ENCODE results near the gene RHOT2. TPM values are rescaled to one million over a fixed set of nuclear protein-coding genes. Genes with fewer than 3 reads are reported as not detected.
"Not testable (repeated sequence)": the region's sequence is repeated elsewhere in the genome, so short reads cannot be mapped to it uniquely, and the experiment has no call there.

RHOT2 gene
- total and polyA plus RNA-seq, 3 donors from 2014 or later: 77.7 to 176 (median 157) TPM

DNA sequence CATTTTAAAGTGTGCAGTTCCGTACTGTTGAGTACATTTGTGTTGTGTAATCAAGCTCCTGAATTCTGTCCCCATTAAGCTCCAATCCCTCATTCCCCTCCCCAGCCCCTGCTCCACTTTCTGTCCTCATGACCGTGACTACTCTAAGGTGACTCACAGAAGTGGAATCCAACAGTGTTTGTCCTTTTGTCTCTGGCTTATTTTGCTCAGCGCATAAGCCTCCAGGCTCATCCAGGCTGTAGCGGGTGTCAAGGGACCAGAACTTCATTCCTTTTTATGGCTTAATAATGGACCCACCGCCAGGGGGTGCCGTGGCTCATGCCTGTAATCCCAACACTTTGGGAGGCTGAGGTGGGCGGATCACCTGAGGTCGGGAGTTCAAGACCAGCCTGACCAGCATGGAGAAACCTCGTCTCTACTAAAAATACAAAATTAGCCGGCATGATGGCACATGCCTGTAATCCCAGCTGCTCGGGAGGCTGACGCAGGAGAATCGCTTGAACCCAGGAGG lies 44.9 kb downstream of the RHOT2 start:
- 45 to 58% methylated on average over 6 to 13 of the region's 13 CpGs for WGBS, 2 donors
- DNase-seq; intact Hi-C loops (cut with DNase I; ENCODE audit: low total_unique reads); H3K9me3 ChIP-seq; H3K4me3 ChIP-seq; H3K36me3 ChIP-seq (ENCODE audit: low read depth, missing control alignments); H3K27ac ChIP-seq; H3K27me3 ChIP-seq: not testable (repeated sequence)
- TF ChIP-seq, protein P1, sequence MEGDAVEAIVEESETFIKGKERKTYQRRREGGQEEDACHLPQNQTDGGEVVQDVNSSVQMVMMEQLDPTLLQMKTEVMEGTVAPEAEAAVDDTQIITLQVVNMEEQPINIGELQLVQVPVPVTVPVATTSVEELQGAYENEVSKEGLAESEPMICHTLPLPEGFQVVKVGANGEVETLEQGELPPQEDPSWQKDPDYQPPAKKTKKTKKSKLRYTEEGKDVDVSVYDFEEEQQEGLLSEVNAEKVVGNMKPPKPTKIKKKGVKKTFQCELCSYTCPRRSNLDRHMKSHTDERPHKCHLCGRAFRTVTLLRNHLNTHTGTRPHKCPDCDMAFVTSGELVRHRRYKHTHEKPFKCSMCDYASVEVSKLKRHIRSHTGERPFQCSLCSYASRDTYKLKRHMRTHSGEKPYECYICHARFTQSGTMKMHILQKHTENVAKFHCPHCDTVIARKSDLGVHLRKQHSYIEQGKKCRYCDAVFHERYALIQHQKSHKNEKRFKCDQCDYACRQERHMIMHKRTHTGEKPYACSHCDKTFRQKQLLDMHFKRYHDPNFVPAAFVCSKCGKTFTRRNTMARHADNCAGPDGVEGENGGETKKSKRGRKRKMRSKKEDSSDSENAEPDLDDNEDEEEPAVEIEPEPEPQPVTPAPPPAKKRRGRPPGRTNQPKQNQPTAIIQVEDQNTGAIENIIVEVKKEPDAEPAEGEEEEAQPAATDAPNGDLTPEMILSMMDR (IDR thresholded peaks at IDR 0.05): peak; percentile 7 to 27 (median 18)
- H3K4me1 ChIP-seq: peaks cover 22% of the 10 kb centered on the region

DNA sequence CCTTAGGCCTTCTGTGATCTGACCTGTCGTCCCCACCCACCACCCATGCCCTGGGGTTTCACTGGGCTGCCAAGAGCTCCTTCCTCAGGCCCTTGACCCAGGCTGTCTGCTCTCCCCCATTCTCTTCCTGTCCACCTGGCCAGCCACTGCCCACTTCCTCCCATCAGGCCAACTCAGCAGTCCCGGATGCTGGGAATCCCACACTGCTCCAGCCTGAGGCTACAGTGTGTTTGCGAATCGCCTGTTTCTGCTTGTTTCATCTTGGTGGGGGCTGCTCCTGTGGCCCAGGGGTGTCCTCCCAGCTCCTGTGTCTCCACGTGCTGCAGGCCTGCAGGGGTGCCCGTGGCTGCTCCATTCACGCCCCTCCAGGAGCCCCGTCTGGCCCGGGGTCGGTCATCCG lies 46.1 kb downstream of the RHOT2 start:
- H3K27me3 ChIP-seq: no peaks in the 10 kb centered on the region
- peaks cover 22% of the 10 kb centered on the region for H3K4me1 ChIP-seq
- H3K27ac ChIP-seq: no peak overlapping the region
- H3K36me3 ChIP-seq (ENCODE audit: low read depth, missing control alignments): no peaks in the 10 kb centered on the region
- intact Hi-C loops (cut with DNase I; ENCODE audit: low total_unique reads): no loop called here
- no peak overlapping the region for H3K4me3 ChIP-seq
- TF ChIP-seq POLR2A (IDR thresholded peaks at IDR 0.05): no peak
- TF ChIP-seq, protein P1 (IDR thresholded peaks at IDR 0.05): no peak
- no peaks in the 10 kb centered on the region for H3K9me3 ChIP-seq
- DNase-seq: no peak
- 41 to 68% methylated on average over 4 to 11 of the region's 11 CpGs for WGBS, 2 donors

DNA sequence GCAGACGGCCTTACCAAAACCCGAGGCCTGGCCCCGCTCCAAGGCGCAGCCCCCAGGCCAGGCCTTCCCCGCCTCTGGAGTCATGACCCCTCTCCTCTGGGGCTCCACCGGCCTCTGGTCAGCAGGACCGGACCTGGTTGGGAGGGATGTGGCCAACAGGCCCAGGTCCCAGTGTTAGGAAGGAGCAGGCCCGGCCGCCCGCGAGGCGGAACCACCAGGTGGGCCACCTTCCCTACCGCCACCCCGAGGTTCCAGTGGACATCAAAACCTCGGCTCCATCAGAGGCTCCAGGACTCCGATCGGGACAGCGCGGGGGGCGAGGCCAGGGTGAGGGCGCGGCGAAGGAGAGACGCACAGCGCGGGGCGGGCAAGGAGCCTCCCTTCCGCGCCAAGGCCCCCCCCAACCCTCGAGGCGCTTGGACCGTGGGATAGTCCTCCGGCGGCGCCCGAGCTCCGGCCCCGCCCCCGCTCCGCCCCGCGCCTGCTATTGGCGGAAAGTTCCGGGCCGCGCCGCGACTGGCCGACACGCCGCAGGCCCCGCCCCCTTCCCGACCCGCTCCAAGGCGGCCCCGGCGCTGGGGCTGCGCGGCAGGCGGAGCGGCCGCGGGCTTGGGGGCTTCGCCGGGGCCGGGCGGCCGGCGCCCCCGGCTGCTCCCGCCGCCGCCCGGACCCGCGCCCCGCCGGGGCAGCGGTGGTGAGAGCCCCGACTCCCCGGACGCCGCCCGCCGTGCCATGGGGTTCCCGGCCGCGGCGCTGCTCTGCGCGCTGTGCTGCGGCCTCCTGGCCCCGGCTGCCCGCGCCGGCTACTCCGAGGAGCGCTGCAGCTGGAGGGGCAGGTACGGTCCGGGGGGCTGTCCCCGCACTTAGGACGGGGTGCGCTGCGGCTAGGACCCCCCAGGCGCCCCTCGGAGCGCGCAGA lies 46.9 kb downstream of the RHOT2 start, which contains the start of gene METRN:
TSS of gene METRN (plus strand) at position 561 of the 919 bp plus-strand sequence. CDS start at position 733, 172 bp downstream.
- Histone ChIP-seq H3K4me3 (peak within 1 kb of the TSS; percentile 53 to 61), H3K36me3 (ENCODE audit: low read depth, missing control alignments) (no peaks in the 10 kb centered on the region), H3K4me1 (peaks cover 22% of the 10 kb centered on the region), H3K27me3 (no peaks in the 10 kb centered on the region), H3K9me3 (no peaks in the 10 kb centered on the region), H3K27ac (no peak within 1 kb of the TSS)
- peak; percentile 94 for DNase-seq
- intact Hi-C loops (cut with DNase I; ENCODE audit: low total_unique reads): no loop called here
- TF ChIP-seq, protein P1 (IDR thresholded peaks at IDR 0.05): no peak
- TF ChIP-seq POLR2A (IDR thresholded peaks at IDR 0.05): no peak
- WGBS, 2 donors: 4% methylated on average over 63 of the region's 108 CpGs; no CpG with 5 or more reads in 1 of the 2 donors

DNA sequence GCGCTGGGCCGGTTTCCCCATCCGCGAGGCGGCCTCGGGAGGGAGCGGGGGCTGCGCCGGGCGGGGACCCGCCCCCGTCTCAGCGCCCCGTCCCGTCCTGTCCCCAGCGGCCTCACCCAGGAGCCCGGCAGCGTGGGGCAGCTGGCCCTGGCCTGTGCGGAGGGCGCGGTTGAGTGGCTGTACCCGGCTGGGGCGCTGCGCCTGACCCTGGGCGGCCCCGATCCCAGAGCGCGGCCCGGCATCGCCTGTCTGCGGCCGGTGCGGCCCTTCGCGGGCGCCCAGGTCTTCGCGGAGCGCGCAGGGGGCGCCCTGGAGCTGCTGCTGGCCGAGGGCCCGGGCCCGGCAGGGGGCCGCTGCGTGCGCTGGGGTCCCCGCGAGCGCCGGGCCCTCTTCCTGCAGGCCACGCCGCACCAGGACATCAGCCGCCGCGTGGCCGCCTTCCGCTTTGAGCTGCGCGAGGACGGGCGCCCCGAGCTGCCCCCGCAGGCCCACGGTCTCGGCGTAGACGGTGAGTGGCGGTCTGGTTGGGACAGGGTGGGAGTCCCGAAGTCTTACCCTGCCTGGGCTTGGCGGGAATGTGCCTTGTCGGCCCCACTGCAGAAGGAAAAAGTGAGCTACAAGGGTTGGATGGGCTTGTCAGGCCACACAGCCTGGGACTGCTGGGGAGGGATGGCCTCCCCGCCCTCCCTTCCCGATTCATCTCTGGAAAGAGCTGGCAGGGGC lies 47.7 kb downstream of the RHOT2 start:
- H3K4me1 ChIP-seq: peaks cover 24% of the 10 kb centered on the region
- H3K27ac ChIP-seq: no peak overlapping the region
- DNase-seq: no peak
- no peaks in the 10 kb centered on the region for H3K27me3 ChIP-seq
- H3K36me3 ChIP-seq (ENCODE audit: low read depth, missing control alignments): no peaks in the 10 kb centered on the region
- intact Hi-C loops (cut with DNase I; ENCODE audit: low total_unique reads): no loop called here
- 3% methylated on average over 52 of the region's 74 CpGs; no CpG with 5 or more reads in 1 of the 2 donors for WGBS, 2 donors
- H3K9me3 ChIP-seq: no peaks in the 10 kb centered on the region
- no peak for TF ChIP-seq POLR2A (IDR thresholded peaks at IDR 0.05)
- TF ChIP-seq, protein P1 (IDR thresholded peaks at IDR 0.05): no peak
- peak overlapping the region; percentile 53 to 61 for H3K4me3 ChIP-seq

Data from testis (tissue), 3 donors.